KMS-11 (cell line): ENCODE results near the gene DRAP1.

ENCODE experiments used
- H2AFZ ChIP-seq: fragments of 200-600 bp; sonication (generic); 2 replicates; pipeline ENCODE4 v1.6.1; 2016; ENCODE audit warnings: antibody characterized with exemption, mixed run types, low read depth
- H3K27ac ChIP-seq: fragments of 200-600 bp; sonication (generic); 2 replicates; pipeline ENCODE4 v1.6.1; 2016; ENCODE audit warnings: mild to moderate bottlenecking, mixed run types
- H3K27me3 ChIP-seq: fragments of 200-600 bp; sonication (generic); 2 replicates; pipeline ENCODE4 v1.6.1; 2017; ENCODE audit warnings: mild to moderate bottlenecking, low read depth, mixed run types, moderate library complexity; ENCODE audit not compliant: insufficient read depth
- H3K36me3 ChIP-seq: fragments of 200-600 bp; sonication (generic); 2 replicates; pipeline ENCODE4 v1.6.1; 2017; ENCODE audit warnings: mild to moderate bottlenecking, mixed run types; ENCODE audit not compliant: insufficient read depth
- H3K4me1 ChIP-seq: fragments of 200-600 bp; sonication (generic); 2 replicates; pipeline ENCODE4 v1.6.1; 2016; ENCODE audit warnings: mild to moderate bottlenecking, low read depth, mixed run types; ENCODE audit not compliant: poor library complexity, severe bottlenecking
- H3K4me2 ChIP-seq: fragments of 200-600 bp; sonication (generic); 2 replicates; pipeline ENCODE4 v1.7.0; 2016; ENCODE audit warnings: mild to moderate bottlenecking, mixed run types
- H3K4me3 ChIP-seq: fragments of 200-600 bp; sonication (generic); IDR thresholded peaks from 2 replicates; pipeline ENCODE4 v1.6.1; 2017; ENCODE audit warnings: low read depth, low read length, mixed read lengths; ENCODE audit not compliant: insufficient read depth
- H3K79me2 ChIP-seq: fragments of 200-600 bp; sonication (generic); 2 replicates; pipeline ENCODE4 v1.6.1; 2016; ENCODE audit warnings: low read depth, mixed run types; ENCODE audit not compliant: insufficient read depth
- H3K9ac ChIP-seq: fragments of 200-600 bp; sonication (generic); 2 replicates; pipeline ENCODE4 v1.6.1; 2016; ENCODE audit warnings: mild to moderate bottlenecking, mixed run types
- H4K20me1 ChIP-seq: fragments of 200-600 bp; sonication (generic); 2 replicates; pipeline ENCODE4 v1.6.1; 2016; ENCODE audit warnings: mild to moderate bottlenecking, mixed run types; ENCODE audit not compliant: insufficient read depth
- TF ChIP-seq, protein P1 (sequence below): fragments of 200-600 bp; sonication (generic); conservative IDR thresholded peaks from 2 replicates; pipeline ENCODE4 v1.6.1; 2017; ENCODE audit warnings: low read depth, mild to moderate bottlenecking, antibody characterized with exemption, low read length, moderate library complexity, mixed read lengths

The DRAP1 gene

DNA sequence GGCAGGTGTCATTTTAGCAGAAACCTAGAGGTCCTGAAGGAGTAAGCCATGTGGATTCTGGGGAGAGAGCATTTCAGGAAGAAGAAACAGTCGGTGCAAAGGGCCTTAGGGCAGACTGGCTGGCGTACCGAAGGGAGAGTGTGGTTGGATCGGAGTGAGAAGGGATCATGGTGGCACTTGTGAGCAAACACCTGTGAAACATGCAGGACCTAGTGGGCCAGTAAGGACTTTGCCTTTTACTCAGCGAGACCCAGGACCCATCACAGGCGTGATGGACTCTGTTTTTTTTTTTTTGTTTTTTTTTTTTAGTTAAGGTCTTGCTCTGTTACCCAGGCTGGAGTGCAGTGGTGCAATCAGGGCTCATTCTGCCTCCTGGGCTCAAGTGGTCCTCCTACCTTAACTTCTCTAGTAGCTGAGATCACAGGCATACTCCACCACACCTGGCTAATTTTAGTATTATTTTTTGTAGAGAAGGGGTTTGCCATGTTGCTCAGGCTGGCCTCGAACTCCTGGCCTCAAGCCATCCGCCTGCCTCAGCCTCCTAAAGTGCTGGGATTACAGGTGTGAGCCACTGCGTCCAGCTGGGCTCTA, 22.6 kb downstream of the DRAP1 start:
- H3K27me3 ChIP-seq = no peaks in the 10 kb centered on the region
- H3K79me2 ChIP-seq = no peaks in the 10 kb centered on the region
- H4K20me1 ChIP-seq = no peaks in the 10 kb centered on the region
- H2AFZ ChIP-seq = no peak overlapping the region
- H3K4me2 ChIP-seq = no peak overlapping the region
- no peak overlapping the region for H3K9ac ChIP-seq
- peaks cover 4% of the 10 kb centered on the region for H3K4me1 ChIP-seq
- H3K36me3 ChIP-seq = no peaks in the 10 kb centered on the region
- TF ChIP-seq, protein P1, sequence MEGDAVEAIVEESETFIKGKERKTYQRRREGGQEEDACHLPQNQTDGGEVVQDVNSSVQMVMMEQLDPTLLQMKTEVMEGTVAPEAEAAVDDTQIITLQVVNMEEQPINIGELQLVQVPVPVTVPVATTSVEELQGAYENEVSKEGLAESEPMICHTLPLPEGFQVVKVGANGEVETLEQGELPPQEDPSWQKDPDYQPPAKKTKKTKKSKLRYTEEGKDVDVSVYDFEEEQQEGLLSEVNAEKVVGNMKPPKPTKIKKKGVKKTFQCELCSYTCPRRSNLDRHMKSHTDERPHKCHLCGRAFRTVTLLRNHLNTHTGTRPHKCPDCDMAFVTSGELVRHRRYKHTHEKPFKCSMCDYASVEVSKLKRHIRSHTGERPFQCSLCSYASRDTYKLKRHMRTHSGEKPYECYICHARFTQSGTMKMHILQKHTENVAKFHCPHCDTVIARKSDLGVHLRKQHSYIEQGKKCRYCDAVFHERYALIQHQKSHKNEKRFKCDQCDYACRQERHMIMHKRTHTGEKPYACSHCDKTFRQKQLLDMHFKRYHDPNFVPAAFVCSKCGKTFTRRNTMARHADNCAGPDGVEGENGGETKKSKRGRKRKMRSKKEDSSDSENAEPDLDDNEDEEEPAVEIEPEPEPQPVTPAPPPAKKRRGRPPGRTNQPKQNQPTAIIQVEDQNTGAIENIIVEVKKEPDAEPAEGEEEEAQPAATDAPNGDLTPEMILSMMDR = no peak
- no peak overlapping the region for H3K4me3 ChIP-seq
- no peak overlapping the region for H3K27ac ChIP-seq

DNA sequence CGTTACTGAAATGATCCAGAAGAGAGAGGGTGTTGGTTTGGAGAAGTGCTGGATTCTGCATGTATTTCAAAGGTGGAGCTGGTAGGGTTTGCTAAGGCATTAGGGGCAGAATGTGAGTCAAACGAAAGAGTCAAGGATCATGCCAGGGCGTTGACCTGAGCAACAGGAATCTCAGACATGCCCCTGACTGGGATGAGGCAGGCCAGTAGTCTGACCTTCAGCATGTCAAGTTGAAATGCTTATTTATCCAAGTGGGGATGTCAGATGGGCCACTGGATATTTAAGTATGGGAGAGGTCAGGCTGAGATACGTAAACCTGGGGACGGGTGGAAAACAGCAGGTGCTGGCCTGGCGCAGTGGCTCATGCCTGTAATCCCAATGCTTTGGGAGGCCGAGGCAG, 23.3 kb downstream of the DRAP1 start:
- H3K27ac ChIP-seq = no peak overlapping the region
- H3K27me3 ChIP-seq = no peaks in the 10 kb centered on the region
- no peak overlapping the region for H2AFZ ChIP-seq
- H4K20me1 ChIP-seq = no peaks in the 10 kb centered on the region
- TF ChIP-seq, protein P1 = no peak
- H3K36me3 ChIP-seq = no peaks in the 10 kb centered on the region
- H3K9ac ChIP-seq = no peak overlapping the region
- H3K4me2 ChIP-seq = no peak overlapping the region
- H3K4me1 ChIP-seq = no peaks in the 10 kb centered on the region
- no peak overlapping the region for H3K4me3 ChIP-seq
- no peaks in the 10 kb centered on the region for H3K79me2 ChIP-seq

DNA sequence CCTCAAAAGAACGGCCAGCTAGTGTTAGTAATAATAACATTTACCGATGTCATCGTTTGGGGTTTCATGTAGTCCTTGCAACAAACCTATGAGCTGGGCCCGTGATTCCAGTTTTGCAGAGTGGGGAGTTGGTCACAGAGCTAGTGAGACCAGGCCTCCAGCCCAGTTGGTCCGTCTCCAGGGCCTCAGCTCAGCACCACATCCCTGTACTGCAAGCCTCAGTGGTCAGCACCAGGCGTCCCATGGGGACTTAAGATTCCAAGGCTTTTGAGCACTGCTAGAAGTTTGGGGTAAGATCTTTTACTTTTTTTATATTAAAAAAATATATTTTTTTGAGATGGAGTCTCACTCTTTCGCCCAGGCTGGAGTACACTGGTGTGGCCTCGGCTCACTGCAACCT, 25.0 kb downstream of the DRAP1 start:
- no peaks in the 10 kb centered on the region for H3K27me3 ChIP-seq

DNA sequence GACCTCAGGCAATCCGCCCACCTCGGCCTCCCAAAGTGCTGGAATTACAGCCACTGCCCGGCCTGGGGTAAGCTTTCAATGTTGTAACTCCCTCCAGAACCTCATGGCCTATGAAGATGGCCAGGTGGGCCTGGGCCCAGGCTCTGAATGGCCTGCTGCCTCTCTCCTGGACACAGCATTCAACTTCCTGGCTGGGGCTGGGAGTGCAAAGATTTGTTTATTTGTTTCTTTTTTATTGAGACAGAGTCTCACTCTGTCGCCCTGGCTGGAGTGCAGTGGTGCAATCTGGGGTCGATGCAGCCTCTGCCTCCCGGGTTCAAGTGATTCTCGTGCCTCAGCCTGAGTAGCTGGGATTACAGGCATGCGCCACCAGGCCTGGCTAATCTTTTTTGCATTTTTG, 25.5 kb downstream of the DRAP1 start:
- TF ChIP-seq, protein P1 = no peak

More for the DNA sequence above, 25.0 kb downstream of the DRAP1 start:
- no peak overlapping the region for H3K4me3 ChIP-seq
- H3K79me2 ChIP-seq = no peaks in the 10 kb centered on the region
- H4K20me1 ChIP-seq = no peaks in the 10 kb centered on the region
- H2AFZ ChIP-seq = no peak overlapping the region
- H3K4me1 ChIP-seq = no peaks in the 10 kb centered on the region
- no peak overlapping the region for H3K4me2 ChIP-seq
- no peak overlapping the region for H3K9ac ChIP-seq
- TF ChIP-seq, protein P1 = no peak
- no peaks in the 10 kb centered on the region for H3K36me3 ChIP-seq
- H3K27ac ChIP-seq = no peak overlapping the region

More for the DNA sequence above, 25.5 kb downstream of the DRAP1 start:
- Histone ChIP-seq H3K4me2 (no peak overlapping the region), H4K20me1 (no peaks in the 10 kb centered on the region), H2AFZ (no peak overlapping the region), H3K27ac (no peak overlapping the region), H3K4me3 (no peak overlapping the region), H3K79me2 (no peaks in the 10 kb centered on the region), H3K9ac (no peak overlapping the region), H3K27me3 (no peaks in the 10 kb centered on the region), H3K4me1 (no peaks in the 10 kb centered on the region), H3K36me3 (no peaks in the 10 kb centered on the region)
